Measurements from ENCODE around the gene ARHGAP5. TPM values are rescaled to one million over a fixed set of nuclear protein-coding genes. Genes with fewer than 3 reads are reported as not detected.

ARHGAP5 gene
- total RNA-seq, 1 donor from 2014 or later, result 140 TPM

GRCh38 chr14:32080001-32080510 lies 3.0 kb downstream of the ARHGAP5 start:
- DNase-seq (ENCODE audit: low read depth) (peak; percentile 22), FAIRE-seq (no peak)
- H3K4me1 Mint-ChIP-seq (ENCODE audit: low read depth, unreplicated experiment), result peaks cover 38% of the 10 kb centered on the region
- no peak overlapping the region for H3K9ac ChIP-seq (ENCODE audit: low read length)
- no peaks in the 10 kb centered on the region for H3K27me3 ChIP-seq (ENCODE audit: insufficient read depth, low read length)
- H3K36me3 Mint-ChIP-seq (ENCODE audit: low read depth, unreplicated experiment), result no peaks in the 10 kb centered on the region
- H3K9me3 Mint-ChIP-seq (ENCODE audit: unreplicated experiment), result no peaks in the 10 kb centered on the region
- peak overlapping the region; percentile 86 for H3K4me2 ChIP-seq (ENCODE audit: low read length)
- H3K4me1 ChIP-seq (ENCODE audit: insufficient read depth, low read length), result peaks cover 12% of the 10 kb centered on the region
- TF ChIP-seq EZH2 (IDR thresholded peaks at IDR 0.05; ENCODE audit: insufficient read depth, low read length) (no peak), CTCF (IDR thresholded peaks at IDR 0.05; ENCODE audit: insufficient read depth, low read depth, low read length) (no peak)
- peak overlapping the region; percentile 79 for H3K4me3 Mint-ChIP-seq (ENCODE audit: unreplicated experiment)
- H3K9me3 ChIP-seq (ENCODE audit: insufficient read depth, low read depth, low read length), result no peaks in the 10 kb centered on the region
- H3K36me3 ChIP-seq (ENCODE audit: insufficient read depth, low read length), result no peaks in the 10 kb centered on the region
- H3K27ac Mint-ChIP-seq (ENCODE audit: unreplicated experiment), result no peak overlapping the region
- H3K27me3 Mint-ChIP-seq (ENCODE audit: low read depth, unreplicated experiment), result no peaks in the 10 kb centered on the region
- no peak overlapping the region for H2AFZ ChIP-seq (ENCODE audit: low read depth, low read length)
- peaks cover 78% of the 10 kb centered on the region for H3K79me2 ChIP-seq (ENCODE audit: insufficient read depth, low read length)
- no peak overlapping the region for H3K4me3 ChIP-seq (ENCODE audit: insufficient read depth, low read depth, low read length)
- H4K20me1 ChIP-seq (ENCODE audit: insufficient read depth, low read length), result peaks cover 69% of the 10 kb centered on the region
- H3K27ac ChIP-seq (ENCODE audit: low read depth, low read length), result no peak overlapping the region

GRCh38 chr14:32081901-32082300 lies 4.8 kb downstream of the ARHGAP5 start:
- Histone ChIP-seq H3K36me3 (ENCODE audit: insufficient read depth, low read length) (no peaks in the 10 kb centered on the region), H2AFZ (ENCODE audit: low read depth, low read length) (no peak overlapping the region), H3K27me3 (ENCODE audit: insufficient read depth, low read length) (no peaks in the 10 kb centered on the region), H3K9me3 (ENCODE audit: insufficient read depth, low read depth, low read length) (no peaks in the 10 kb centered on the region), H3K4me1 (ENCODE audit: insufficient read depth, low read length) (peaks cover 11% of the 10 kb centered on the region), H3K4me2 (ENCODE audit: low read length) (no peak overlapping the region), H3K4me3 (ENCODE audit: insufficient read depth, low read depth, low read length) (no peak overlapping the region), H3K27ac (ENCODE audit: low read depth, low read length) (no peak overlapping the region), H4K20me1 (ENCODE audit: insufficient read depth, low read length) (peaks cover 84% of the 10 kb centered on the region), H3K79me2 (ENCODE audit: insufficient read depth, low read length) (peaks cover 96% of the 10 kb centered on the region), H3K9ac (ENCODE audit: low read length) (no peak overlapping the region)
- Mint-ChIP-seq H3K4me1 (ENCODE audit: low read depth, unreplicated experiment) (peaks cover 47% of the 10 kb centered on the region), H3K27me3 (ENCODE audit: low read depth, unreplicated experiment) (no peaks in the 10 kb centered on the region), H3K27ac (ENCODE audit: unreplicated experiment) (no peak overlapping the region), H3K36me3 (ENCODE audit: low read depth, unreplicated experiment) (no peaks in the 10 kb centered on the region), H3K9me3 (ENCODE audit: unreplicated experiment) (no peaks in the 10 kb centered on the region), H3K4me3 (ENCODE audit: unreplicated experiment) (no peak overlapping the region)
- no peak for FAIRE-seq
- DNase-seq (ENCODE audit: low read depth), result no peak
- TF ChIP-seq CTCF (IDR thresholded peaks at IDR 0.05; ENCODE audit: insufficient read depth, low read depth, low read length), result no peak
- no peak for TF ChIP-seq EZH2 (IDR thresholded peaks at IDR 0.05; ENCODE audit: insufficient read depth, low read length)

GRCh38 chr14:32083315-32083624 lies 6.2 kb downstream of the ARHGAP5 start:
- H3K4me1 Mint-ChIP-seq (ENCODE audit: low read depth, unreplicated experiment), result peaks cover 58% of the 10 kb centered on the region
- FAIRE-seq (no peak), DNase-seq (ENCODE audit: low read depth) (no peak)
- Histone ChIP-seq H3K27ac (ENCODE audit: low read depth, low read length) (no peak overlapping the region), H4K20me1 (ENCODE audit: insufficient read depth, low read length) (peaks cover 90% of the 10 kb centered on the region), H3K79me2 (ENCODE audit: insufficient read depth, low read length) (peaks cover 98% of the 10 kb centered on the region), H3K4me3 (ENCODE audit: insufficient read depth, low read depth, low read length) (no peak overlapping the region), H2AFZ (ENCODE audit: low read depth, low read length) (no peak overlapping the region), H3K4me2 (ENCODE audit: low read length) (no peak overlapping the region), H3K4me1 (ENCODE audit: insufficient read depth, low read length) (peaks cover 11% of the 10 kb centered on the region), H3K36me3 (ENCODE audit: insufficient read depth, low read length) (no peaks in the 10 kb centered on the region), H3K9me3 (ENCODE audit: insufficient read depth, low read depth, low read length) (no peaks in the 10 kb centered on the region), H3K27me3 (ENCODE audit: insufficient read depth, low read length) (no peaks in the 10 kb centered on the region), H3K9ac (ENCODE audit: low read length) (no peak overlapping the region)
- no peaks in the 10 kb centered on the region for H3K36me3 Mint-ChIP-seq (ENCODE audit: low read depth, unreplicated experiment)
- TF ChIP-seq CTCF (IDR thresholded peaks at IDR 0.05; ENCODE audit: insufficient read depth, low read depth, low read length) (no peak), EZH2 (IDR thresholded peaks at IDR 0.05; ENCODE audit: insufficient read depth, low read length) (no peak)
- H3K27ac Mint-ChIP-seq (ENCODE audit: unreplicated experiment), result no peak overlapping the region
- H3K27me3 Mint-ChIP-seq (ENCODE audit: low read depth, unreplicated experiment), result no peaks in the 10 kb centered on the region
- no peaks in the 10 kb centered on the region for H3K9me3 Mint-ChIP-seq (ENCODE audit: unreplicated experiment)
- no peak overlapping the region for H3K4me3 Mint-ChIP-seq (ENCODE audit: unreplicated experiment)
